Mesenchymal stem cell (in vitro differentiated cells and primary cell): ENCODE data around the gene ZNF605. TPM values are rescaled to one million over a fixed set of nuclear protein-coding genes. Genes with fewer than 3 reads are reported as not detected.

Experiments used
- DNase-seq: peaks from one replicate; pipeline ENCODE4 v3.0.0-alpha.2; 2013
- H2AFZ ChIP-seq: one replicate; pipeline ENCODE4 v1.6.1; 2013; ENCODE audit warnings: low read depth, mild to moderate bottlenecking, control low read depth, inconsistent platforms, low read length, moderate library complexity
- H2AK5ac ChIP-seq: 2 replicates; pipeline ENCODE4 v1.6.1; 2013; ENCODE audit warnings: low read length, moderate library complexity, mild to moderate bottlenecking, inconsistent platforms; ENCODE audit not compliant: severe bottlenecking
- H2BK120ac ChIP-seq: one replicate; pipeline ENCODE4 v1.6.1; 2013; ENCODE audit warnings: low read depth, mild to moderate bottlenecking, inconsistent platforms, low read length, moderate library complexity
- H2BK12ac ChIP-seq, 2 experiments: one replicate each; pipeline ENCODE4 v1.6.1; 2013; ENCODE audit warnings: inconsistent platforms in 2 of 2, low read length in 2 of 2, mild to moderate bottlenecking in 2 of 2, moderate library complexity in 2 of 2, control low read depth in 1 of 2
- H2BK15ac ChIP-seq: one replicate; pipeline ENCODE4 v1.6.1; 2013; ENCODE audit warnings: mild to moderate bottlenecking, low read depth, inconsistent platforms; ENCODE audit not compliant: poor library complexity, severe bottlenecking
- H2BK5ac ChIP-seq: 2 replicates; pipeline ENCODE4 v1.6.1; 2013; ENCODE audit warnings: low read depth, mild to moderate bottlenecking, low read length, control low read depth, inconsistent platforms; ENCODE audit not compliant: poor library complexity, severe bottlenecking
- H3K14ac ChIP-seq, 2 experiments: one replicate each; pipeline ENCODE4 v1.6.1; 2013; ENCODE audit warnings: inconsistent platforms in 2 of 2, low read length in 2 of 2, control low read depth in 1 of 2, mild to moderate bottlenecking in 1 of 2, moderate library complexity in 1 of 2
- H3K18ac ChIP-seq, 2 experiments: one replicate each; pipeline ENCODE4 v1.6.1; 2013; ENCODE audit warnings: inconsistent platforms in 2 of 2, low read length in 2 of 2, control low read depth in 1 of 2, low read depth in 1 of 2, mild to moderate bottlenecking in 1 of 2
- H3K23ac ChIP-seq, 2 experiments: one replicate each; pipeline ENCODE4 v1.6.1; 2013; ENCODE audit warnings: inconsistent platforms in 2 of 2, low read length in 2 of 2, mild to moderate bottlenecking in 2 of 2, moderate library complexity in 2 of 2, control low read depth in 1 of 2
- H3K27ac ChIP-seq: 2 replicates; pipeline ENCODE4 v1.5.1; 2013; ENCODE audit warnings: mild to moderate bottlenecking, moderate library complexity, low read length, control low read depth, inconsistent platforms; ENCODE audit not compliant: poor library complexity, severe bottlenecking
- H3K27me3 ChIP-seq, 2 experiments: 2 replicates each; pipeline versions ENCODE4 v1.6.1 to v1.7.0; 2013; ENCODE audit warnings: low read length in 2 of 2, mild to moderate bottlenecking in 2 of 2, moderate library complexity in 2 of 2, control low read depth in 1 of 2, inconsistent platforms in 1 of 2; ENCODE audit not compliant: control insufficient read depth in 1 of 2, insufficient read depth in 1 of 2
- H3K36me3 ChIP-seq, 2 experiments: 2 replicates each; pipeline versions ENCODE4 v1.6.1 to v1.7.0; 2013; ENCODE audit warnings: low read length in 2 of 2, control low read depth in 1 of 2, inconsistent platforms in 1 of 2, low read depth in 1 of 2, mild to moderate bottlenecking in 1 of 2; ENCODE audit not compliant: insufficient read depth in 2 of 2, control insufficient read depth in 1 of 2
- H3K4ac ChIP-seq, 2 experiments: one replicate each; pipeline ENCODE4 v1.6.1; 2013; ENCODE audit warnings: inconsistent platforms in 2 of 2, low read length in 2 of 2, mild to moderate bottlenecking in 2 of 2, moderate library complexity in 2 of 2, control low read depth in 1 of 2, low read depth in 1 of 2
- H3K4me1 ChIP-seq: 2 replicates; pipeline ENCODE4 v1.6.1; 2013; ENCODE audit warnings: low read depth, low read length, control low read depth; ENCODE audit not compliant: control insufficient read depth, insufficient read depth
- H3K4me2 ChIP-seq: 2 replicates; pipeline ENCODE4 v1.6.1; 2013; ENCODE audit warnings: low read length, mild to moderate bottlenecking, inconsistent platforms; ENCODE audit not compliant: poor library complexity, severe bottlenecking
- H3K4me3 ChIP-seq, 2 experiments: 2 replicates each; pipeline versions ENCODE4 v1.5.1 to v1.7.0; 2013; ENCODE audit warnings: low read length in 2 of 2, mild to moderate bottlenecking in 2 of 2, control low read depth in 1 of 2, low read depth in 1 of 2; ENCODE audit not compliant: insufficient read depth in 1 of 2
- H3K79me1 ChIP-seq: replicated peaks from 2 replicates; pipeline ENCODE4 v1.6.1; 2013; ENCODE audit warnings: mild to moderate bottlenecking, control low read depth, low read length, inconsistent platforms; ENCODE audit not compliant: poor library complexity, severe bottlenecking
- H3K9ac ChIP-seq: 2 replicates; pipeline ENCODE4 v1.7.0; 2013; ENCODE audit warnings: mild to moderate bottlenecking, low read length, moderate library complexity
- H3K9me3 ChIP-seq: 2 replicates; pipeline ENCODE4 v1.7.0; 2013; ENCODE audit warnings: mild to moderate bottlenecking, low read length; ENCODE audit not compliant: control insufficient read depth
- H4K8ac ChIP-seq: one replicate; pipeline ENCODE4 v1.6.1; 2013; ENCODE audit warnings: inconsistent platforms, mild to moderate bottlenecking, low read length, moderate library complexity
- H4K91ac ChIP-seq: one replicate; pipeline ENCODE4 v1.6.1; 2013; ENCODE audit warnings: mild to moderate bottlenecking, low read length, inconsistent platforms
- WGBS: methylation state at CpG from one replicate; pipeline ENCODE4 v1.1.7; 2013; ENCODE audit warnings: mixed read lengths; 5-methylcytosine and 5-hydroxymethylcytosine counted together
- polyA plus RNA-seq, 2 experiments: library from polyadenylated mRNA; stranded (reverse); fragments of 200-250 nt; gene quantifications; one replicate each; pipeline ENCODE4 v1.2.3, GENCODE V29; 2013

ZNF605 gene
- polyA plus RNA-seq (2013, experiment 1 of 2): 5.0 TPM
- 6.1 TPM for polyA plus RNA-seq (2013, experiment 2 of 2)

DNA sequence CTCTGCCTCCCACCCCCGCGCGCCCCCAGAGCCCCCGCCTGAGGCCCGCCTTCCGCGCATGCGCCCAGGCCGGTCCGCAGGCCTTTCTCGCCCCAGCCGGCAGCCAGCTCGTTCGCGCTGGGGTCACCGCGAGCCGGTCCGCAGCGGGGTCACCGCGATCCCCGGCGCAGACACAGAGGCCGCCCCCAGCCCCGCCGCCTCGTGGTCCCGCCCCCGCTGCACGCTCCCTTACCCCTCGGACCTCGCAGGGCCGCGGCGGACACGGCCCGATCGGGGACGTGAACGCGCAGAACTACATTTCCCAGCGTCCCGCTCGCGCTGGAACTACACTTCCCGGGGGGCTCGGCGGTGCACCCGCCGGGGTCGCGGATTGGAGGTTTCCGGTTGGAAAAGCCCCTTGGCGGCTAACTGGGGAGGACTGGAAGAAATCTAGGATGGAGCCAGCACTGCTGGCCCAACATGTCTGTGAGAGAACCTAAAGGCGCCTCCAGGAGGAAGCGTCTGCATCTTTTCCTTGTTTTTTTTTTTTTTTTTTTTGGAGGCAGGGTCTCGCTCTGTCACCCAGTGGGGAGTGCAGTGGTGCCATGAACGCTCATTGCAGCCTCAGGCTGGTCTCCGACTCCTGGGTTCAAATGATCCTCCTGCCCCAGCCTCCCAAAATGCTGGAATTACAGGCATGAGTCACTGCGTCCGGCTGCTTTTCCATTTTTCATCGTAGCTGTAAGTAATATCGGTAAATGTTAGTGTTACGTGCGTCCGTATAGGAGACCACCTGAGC lies at the start of gene ZNF605:
TSS of gene ZNF605 (minus strand) at position 296 of the 778 bp plus-strand sequence. CDS start 10,671 bp downstream, outside the sequence.
- peak within 1 kb of the TSS in 1 of 2 experiments; percentile 10 for H3K23ac ChIP-seq
- peak within 1 kb of the TSS; percentile 83 to 96 for H3K4ac ChIP-seq
- peak within 1 kb of the TSS; percentile 99 for H4K8ac ChIP-seq
- peak within 1 kb of the TSS; percentile 96 to 98 for H3K18ac ChIP-seq
- peaks cover 14 to 20% of the 10 kb centered on the region in 2 experiments for H3K36me3 ChIP-seq
- peak within 1 kb of the TSS; percentile 81 for H2BK5ac ChIP-seq
- H3K79me1 ChIP-seq: peaks cover 23% of the 10 kb centered on the region
- H2BK12ac ChIP-seq: peak within 1 kb of the TSS; percentile 45 to 56
- no peaks in the 10 kb centered on the region for H3K27me3 ChIP-seq
- DNase-seq: peak; percentile 90
- peak within 1 kb of the TSS; percentile 80 for H3K4me2 ChIP-seq
- H3K9me3 ChIP-seq: peaks cover 30% of the 10 kb centered on the region
- H4K91ac ChIP-seq: peak within 1 kb of the TSS; percentile 83
- peak within 1 kb of the TSS; percentile 83 to 90 for H3K14ac ChIP-seq
- H2AFZ ChIP-seq: peak within 1 kb of the TSS; percentile 75
- H2BK120ac ChIP-seq: peak within 1 kb of the TSS; percentile 80
- H3K4me3 ChIP-seq: peak within 1 kb of the TSS; percentile 89 to 97
- peaks cover 4% of the 10 kb centered on the region for H3K4me1 ChIP-seq
- peak within 1 kb of the TSS; percentile 89 for H2BK15ac ChIP-seq
- H3K27ac ChIP-seq: peak within 1 kb of the TSS; percentile 78
- WGBS: 15% methylated on average over 56 of the region's 67 CpGs
- peak within 1 kb of the TSS; percentile 31 for H2AK5ac ChIP-seq
- H3K9ac ChIP-seq: peak within 1 kb of the TSS; percentile 96

DNA sequence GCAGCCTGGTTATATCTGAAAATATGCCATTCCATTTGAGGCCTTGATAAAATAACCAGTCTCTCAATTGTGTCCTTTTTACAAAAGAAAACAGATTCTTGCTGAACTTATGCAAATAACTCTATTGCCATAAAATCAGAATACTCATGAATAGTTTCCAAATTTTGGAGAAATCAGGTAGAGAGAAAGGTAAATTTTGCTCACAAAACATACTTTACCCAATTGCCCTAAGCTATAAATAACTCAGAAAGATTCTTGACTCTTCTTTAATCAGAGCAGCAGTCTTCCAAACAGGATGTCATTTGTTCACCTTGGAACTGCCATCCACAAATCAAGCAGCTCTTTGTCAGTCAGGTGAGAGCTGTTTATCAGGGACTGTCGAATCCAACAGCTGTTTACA lies 42.6 kb upstream of the ZNF605 start:
- DNase-seq: no peak
- Histone ChIP-seq H3K9me3 (peaks cover 89% of the 10 kb centered on the region), H3K18ac (no peak overlapping the region), H2BK120ac (no peak overlapping the region), H2AK5ac (no peak overlapping the region), H2BK12ac (no peak overlapping the region), H4K91ac (no peak overlapping the region), H3K23ac (no peak overlapping the region), H3K36me3 (peaks cover 29 to 33% of the 10 kb centered on the region in 2 experiments), H2AFZ (no peak overlapping the region), H3K14ac (no peak overlapping the region), H3K4me1 (no peaks in the 10 kb centered on the region), H3K9ac (no peak overlapping the region), H3K79me1 (peaks cover 50% of the 10 kb centered on the region), H4K8ac (no peak overlapping the region), H3K27ac (no peak overlapping the region), H2BK15ac (no peak overlapping the region), H3K27me3 (no peaks in the 10 kb centered on the region), H3K4me2 (no peak overlapping the region), H3K4ac (no peak overlapping the region), H2BK5ac (no peak overlapping the region), H3K4me3 (peak overlapping the region in 1 of 2 experiments; percentile 40)
- 48% methylated on average over 1 of the region's 1 CpG for WGBS

- DNase-seq: no peak
- H3K18ac ChIP-seq: no peak overlapping the region
- no peak overlapping the region for H2AFZ ChIP-seq
- H2BK15ac ChIP-seq: no peak overlapping the region
- H3K79me1 ChIP-seq: peaks cover 6% of the 10 kb centered on the region
- no peak overlapping the region for H2BK12ac ChIP-seq
- peaks cover 42% of the 10 kb centered on the region for H3K9me3 ChIP-seq
- H3K27me3 ChIP-seq: no peaks in the 10 kb centered on the region
- H3K4me3 ChIP-seq: peak overlapping the region; percentile 93 to 100
- no peak overlapping the region for H4K91ac ChIP-seq
- no peak overlapping the region for H4K8ac ChIP-seq
- H3K4me2 ChIP-seq: peak overlapping the region; percentile 81
- H2AK5ac ChIP-seq: no peak overlapping the region
- no peak overlapping the region for H3K14ac ChIP-seq
- H3K36me3 ChIP-seq: peaks cover 17 to 18% of the 10 kb centered on the region in 2 experiments
- H2BK5ac ChIP-seq: no peak overlapping the region
- no peak overlapping the region for H3K23ac ChIP-seq
- H2BK120ac ChIP-seq: no peak overlapping the region
- H3K4me1 ChIP-seq: peaks cover 5% of the 10 kb centered on the region
- WGBS: 18% methylated on average over 11 of the region's 11 CpGs
- H3K9ac ChIP-seq: peak overlapping the region; percentile 94
- H3K4ac ChIP-seq: no peak overlapping the region
- H3K27ac ChIP-seq: peak overlapping the region; percentile 2
Observed at GRCh38 chr12:132986885-132987225, 30.7 kb upstream of the ZNF605 start.
